ENCODE results near the gene POLD4.
A peak's percentile ranks its signal among the peaks of the same experiment; 100 is the strongest.
"Not testable (repeated sequence)": the region's sequence is repeated elsewhere in the genome, so short reads cannot be mapped to it uniquely, and the experiment has no call there.

The POLD4 gene

GRCh38 chr11:67353317-67354074, at the start of gene POLD4:
POLD4 (minus strand) TSS chr11:67353546; CDS start chr11:67353399, 147 bp downstream.
- peak; percentile 99 for DNase-seq

GRCh38 chr11:67403085-67403484, 49.7 kb upstream of the POLD4 start:
- not testable (repeated sequence) for DNase-seq

- not testable (repeated sequence) for DNase-seq
These were observed 49.0 kb upstream of the POLD4 start for GRCh38 chr11:67402192-67402839.

GRCh38 chr11:67401495-67402191, 48.3 kb upstream of the POLD4 start, which contains the start of gene PPP1CA:
PPP1CA (minus strand) TSS chr11:67401858; CDS start chr11:67401782, 76 bp downstream.
- DNase-seq, result peak; percentile 97

- DNase-seq, result peak; percentile 43
These were observed 47.7 kb upstream of the POLD4 start for GRCh38 chr11:67400942-67401494.

GRCh38 chr11:67400251-67400941, 47.0 kb upstream of the POLD4 start:
- DNase-seq, result no peak

GRCh38 chr11:67398661-67399563, 45.6 kb upstream of the POLD4 start:
- DNase-seq, result no peak

- DNase-seq, result no peak
These were observed 44.8 kb upstream of the POLD4 start for GRCh38 chr11:67397986-67398660.

GRCh38 chr11:67397536-67397935, 44.2 kb upstream of the POLD4 start:
- no peak for DNase-seq

- DNase-seq, result peak; percentile 57
These were observed 43.4 kb upstream of the POLD4 start for GRCh38 chr11:67396587-67397389.

GRCh38 chr11:67396259-67396581, 42.9 kb upstream of the POLD4 start:
- no peak for DNase-seq

GRCh38 chr11:67395555-67396258, 42.4 kb upstream of the POLD4 start:
- no peak for DNase-seq

GRCh38 chr11:67393990-67394389, 40.6 kb upstream of the POLD4 start:
- no peak for DNase-seq

- no peak for DNase-seq
These were observed 40.1 kb upstream of the POLD4 start for GRCh38 chr11:67393437-67393836.

- DNase-seq, result peak; percentile 70
These were observed 38.9 kb upstream of the POLD4 start for GRCh38 chr11:67392183-67392715.

GRCh38 chr11:67391304-67392182, 38.2 kb upstream of the POLD4 start, which contains the start of gene RAD9A:
RAD9A (plus strand) TSS chr11:67391986; CDS start chr11:67392045, 59 bp downstream.
- DNase-seq, result peak; percentile 99

- DNase-seq, result no peak
These were observed 37.6 kb upstream of the POLD4 start for GRCh38 chr11:67390947-67391303.

- peak; percentile 76 for DNase-seq
These were observed 36.1 kb upstream of the POLD4 start for GRCh38 chr11:67389477-67389876.

Measured in DMS53 (cell line).